Measurements from ENCODE around the gene CAVIN2.

Gene CAVIN2

GRCh38 chr2:191797500-191797899 lies 49.4 kb downstream of the CAVIN2 start:
- TF ChIP-seq BCL11A (tag by site-specific recombination; IDR thresholded peaks at IDR 0.05; ENCODE audit: low read depth): no peak
- TF ChIP-seq ZFHX2 (tag by site-specific recombination; conservative IDR thresholded peaks at IDR 0.05): no peak
- TF ChIP-seq ZNF311 (tag by site-specific recombination; IDR thresholded peaks at IDR 0.05; ENCODE audit: borderline replicate concordance): no peak
- no peak overlapping the region for H3K27ac ChIP-seq (ENCODE audit: extremely low read depth, low read depth, low read length)
- no peak overlapping the region for H3K4me3 ChIP-seq (ENCODE audit: low read depth, low read length)
- no peaks in the 10 kb centered on the region for H3K9me3 ChIP-seq (ENCODE audit: control insufficient read depth, insufficient read depth, low read depth, low read length)
- H3K36me3 ChIP-seq (ENCODE audit: control insufficient read depth in 2 of 2, insufficient read depth in 1 of 2, low read length in 2 of 2): no peaks in the 10 kb centered on the region
- CTCF ChIA-PET: interaction anchor here (1.0 kb wide), 1 partner anchor 258 kb away, joined by 3 read pairs; no protein-coding TSS in a partner anchor
- H3K4me1 ChIP-seq (ENCODE audit: control insufficient read depth, insufficient read depth, low read length): no peaks in the 10 kb centered on the region
- POLR2A ChIA-PET: no interaction called here

GRCh38 chr2:191795715-191796114 lies 51.2 kb downstream of the CAVIN2 start:
- TF ChIP-seq ZNF623 (tag by site-specific recombination; IDR thresholded peaks at IDR 0.05) (no peak), ZNF843 (tag by site-specific recombination; IDR thresholded peaks at IDR 0.05) (no peak), ZNF76 (tag by site-specific recombination; IDR thresholded peaks at IDR 0.05; ENCODE audit: borderline replicate concordance, low read depth) (no peak), ZNF785 (tag by site-specific recombination; IDR thresholded peaks at IDR 0.05) (no peak), ZNF660 (tag by site-specific recombination; IDR thresholded peaks at IDR 0.05) (no peak), ZNF138 (tag by site-specific recombination; IDR thresholded peaks at IDR 0.05; ENCODE audit: borderline replicate concordance) (no peak), ZNF544 (tag by site-specific recombination; IDR thresholded peaks at IDR 0.05) (no peak), ZNF639 (tag by site-specific recombination; IDR thresholded peaks at IDR 0.05) (no peak), ZSCAN30 (tag by site-specific recombination; IDR thresholded peaks at IDR 0.05) (no peak), KLF7 (tag by site-specific recombination; IDR thresholded peaks at IDR 0.05; ENCODE audit: borderline replicate concordance) (no peak), ZNF133 (tag by site-specific recombination; IDR thresholded peaks at IDR 0.05) (no peak), ZNF221 (tag by site-specific recombination; IDR thresholded peaks at IDR 0.05; ENCODE audit: borderline replicate concordance) (no peak), ZNF664 (tag by site-specific recombination; IDR thresholded peaks at IDR 0.05) (no peak), ZNF341 (tag by site-specific recombination; IDR thresholded peaks at IDR 0.05; ENCODE audit: low read depth) (no peak)
- TF ChIP-seq, protein P1, sequence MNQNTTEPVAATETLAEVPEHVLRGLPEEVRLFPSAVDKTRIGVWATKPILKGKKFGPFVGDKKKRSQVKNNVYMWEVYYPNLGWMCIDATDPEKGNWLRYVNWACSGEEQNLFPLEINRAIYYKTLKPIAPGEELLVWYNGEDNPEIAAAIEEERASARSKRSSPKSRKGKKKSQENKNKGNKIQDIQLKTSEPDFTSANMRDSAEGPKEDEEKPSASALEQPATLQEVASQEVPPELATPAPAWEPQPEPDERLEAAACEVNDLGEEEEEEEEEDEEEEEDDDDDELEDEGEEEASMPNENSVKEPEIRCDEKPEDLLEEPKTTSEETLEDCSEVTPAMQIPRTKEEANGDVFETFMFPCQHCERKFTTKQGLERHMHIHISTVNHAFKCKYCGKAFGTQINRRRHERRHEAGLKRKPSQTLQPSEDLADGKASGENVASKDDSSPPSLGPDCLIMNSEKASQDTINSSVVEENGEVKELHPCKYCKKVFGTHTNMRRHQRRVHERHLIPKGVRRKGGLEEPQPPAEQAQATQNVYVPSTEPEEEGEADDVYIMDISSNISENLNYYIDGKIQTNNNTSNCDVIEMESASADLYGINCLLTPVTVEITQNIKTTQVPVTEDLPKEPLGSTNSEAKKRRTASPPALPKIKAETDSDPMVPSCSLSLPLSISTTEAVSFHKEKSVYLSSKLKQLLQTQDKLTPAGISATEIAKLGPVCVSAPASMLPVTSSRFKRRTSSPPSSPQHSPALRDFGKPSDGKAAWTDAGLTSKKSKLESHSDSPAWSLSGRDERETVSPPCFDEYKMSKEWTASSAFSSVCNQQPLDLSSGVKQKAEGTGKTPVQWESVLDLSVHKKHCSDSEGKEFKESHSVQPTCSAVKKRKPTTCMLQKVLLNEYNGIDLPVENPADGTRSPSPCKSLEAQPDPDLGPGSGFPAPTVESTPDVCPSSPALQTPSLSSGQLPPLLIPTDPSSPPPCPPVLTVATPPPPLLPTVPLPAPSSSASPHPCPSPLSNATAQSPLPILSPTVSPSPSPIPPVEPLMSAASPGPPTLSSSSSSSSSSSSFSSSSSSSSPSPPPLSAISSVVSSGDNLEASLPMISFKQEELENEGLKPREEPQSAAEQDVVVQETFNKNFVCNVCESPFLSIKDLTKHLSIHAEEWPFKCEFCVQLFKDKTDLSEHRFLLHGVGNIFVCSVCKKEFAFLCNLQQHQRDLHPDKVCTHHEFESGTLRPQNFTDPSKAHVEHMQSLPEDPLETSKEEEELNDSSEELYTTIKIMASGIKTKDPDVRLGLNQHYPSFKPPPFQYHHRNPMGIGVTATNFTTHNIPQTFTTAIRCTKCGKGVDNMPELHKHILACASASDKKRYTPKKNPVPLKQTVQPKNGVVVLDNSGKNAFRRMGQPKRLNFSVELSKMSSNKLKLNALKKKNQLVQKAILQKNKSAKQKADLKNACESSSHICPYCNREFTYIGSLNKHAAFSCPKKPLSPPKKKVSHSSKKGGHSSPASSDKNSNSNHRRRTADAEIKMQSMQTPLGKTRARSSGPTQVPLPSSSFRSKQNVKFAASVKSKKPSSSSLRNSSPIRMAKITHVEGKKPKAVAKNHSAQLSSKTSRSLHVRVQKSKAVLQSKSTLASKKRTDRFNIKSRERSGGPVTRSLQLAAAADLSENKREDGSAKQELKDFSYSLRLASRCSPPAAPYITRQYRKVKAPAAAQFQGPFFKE (tag by site-specific recombination; IDR thresholded peaks at IDR 0.05; ENCODE audit: borderline replicate concordance): no peak
- TF ChIP-seq, protein P2, sequence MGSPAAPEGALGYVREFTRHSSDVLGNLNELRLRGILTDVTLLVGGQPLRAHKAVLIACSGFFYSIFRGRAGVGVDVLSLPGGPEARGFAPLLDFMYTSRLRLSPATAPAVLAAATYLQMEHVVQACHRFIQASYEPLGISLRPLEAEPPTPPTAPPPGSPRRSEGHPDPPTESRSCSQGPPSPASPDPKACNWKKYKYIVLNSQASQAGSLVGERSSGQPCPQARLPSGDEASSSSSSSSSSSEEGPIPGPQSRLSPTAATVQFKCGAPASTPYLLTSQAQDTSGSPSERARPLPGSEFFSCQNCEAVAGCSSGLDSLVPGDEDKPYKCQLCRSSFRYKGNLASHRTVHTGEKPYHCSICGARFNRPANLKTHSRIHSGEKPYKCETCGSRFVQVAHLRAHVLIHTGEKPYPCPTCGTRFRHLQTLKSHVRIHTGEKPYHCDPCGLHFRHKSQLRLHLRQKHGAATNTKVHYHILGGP (tag by site-specific recombination; IDR thresholded peaks at IDR 0.05): no peak
- Histone ChIP-seq H3K36me3 (ENCODE audit: control insufficient read depth in 2 of 2, insufficient read depth in 1 of 2, low read length in 2 of 2) (no peaks in the 10 kb centered on the region), H3K27ac (ENCODE audit: extremely low read depth, low read depth, low read length) (no peak overlapping the region), H3K4me1 (ENCODE audit: control insufficient read depth, insufficient read depth, low read length) (no peaks in the 10 kb centered on the region), H3K9me3 (ENCODE audit: control insufficient read depth, insufficient read depth, low read depth, low read length) (no peaks in the 10 kb centered on the region), H3K4me3 (ENCODE audit: low read depth, low read length) (no peak overlapping the region)
- POLR2A ChIA-PET: no interaction called here
- CTCF ChIA-PET: no interaction called here

Measured in HEK293 (cell line).